Astrocyte of the hippocampus (primary cell): Measurements from ENCODE around the gene CELF4.
"Not testable (repeated sequence)": the region's sequence is repeated elsewhere in the genome, so short reads cannot be mapped to it uniquely, and the experiment has no call there.

Experiments used
- DNase-seq: peaks from one replicate; pipeline ENCODE4 v3.0.0; 2011; ENCODE audit warnings: low read depth, low spot score

The CELF4 gene

DNA sequence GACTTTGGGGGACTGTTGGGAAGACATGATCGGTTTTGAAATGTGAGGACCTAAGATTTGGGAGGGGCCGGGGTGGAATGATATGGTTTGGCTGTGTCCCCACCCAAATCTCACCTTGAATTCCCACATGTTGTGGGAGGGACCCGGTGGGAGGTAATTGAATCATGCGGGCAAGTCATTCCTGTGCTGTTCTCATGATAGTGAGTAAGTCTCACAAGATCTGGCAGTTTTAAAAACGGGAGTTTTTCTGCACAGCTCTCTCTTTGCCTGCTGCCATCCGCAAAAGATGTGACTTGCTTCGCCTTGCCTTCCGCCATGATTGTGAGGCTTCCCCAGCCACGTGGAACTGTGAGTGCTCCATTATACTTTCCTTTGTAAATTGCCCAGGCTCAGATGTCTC lies 207.5 kb downstream of the CELF4 start:
- not testable (repeated sequence) for DNase-seq

DNA sequence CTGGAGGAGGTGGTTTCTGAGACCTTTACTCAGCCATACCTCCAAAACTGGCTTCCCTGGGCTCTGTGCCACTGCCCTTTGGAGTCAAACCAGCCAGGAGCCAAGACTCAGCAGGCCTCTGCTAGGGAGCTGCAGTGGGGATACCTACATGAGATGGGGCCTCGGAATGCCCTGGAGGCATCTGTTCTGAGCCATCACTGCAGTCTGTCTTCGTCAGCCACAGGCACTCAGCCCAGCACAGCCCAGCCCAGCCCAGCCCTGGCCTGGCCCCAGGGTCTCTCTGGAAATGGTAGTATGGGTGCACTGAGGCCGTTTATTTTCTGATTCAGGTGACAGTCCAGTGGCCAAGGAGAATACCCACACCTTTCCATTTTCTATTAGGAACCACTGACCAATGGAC lies 209.8 kb downstream of the CELF4 start:
- no peak for DNase-seq

- no peak for DNase-seq
These were observed 214.5 kb downstream of the CELF4 start for GRCh38 chr18:37351110-37351509.

- DNase-seq, result no peak
These were observed 216.9 kb downstream of the CELF4 start for GRCh38 chr18:37348729-37349128.

DNA sequence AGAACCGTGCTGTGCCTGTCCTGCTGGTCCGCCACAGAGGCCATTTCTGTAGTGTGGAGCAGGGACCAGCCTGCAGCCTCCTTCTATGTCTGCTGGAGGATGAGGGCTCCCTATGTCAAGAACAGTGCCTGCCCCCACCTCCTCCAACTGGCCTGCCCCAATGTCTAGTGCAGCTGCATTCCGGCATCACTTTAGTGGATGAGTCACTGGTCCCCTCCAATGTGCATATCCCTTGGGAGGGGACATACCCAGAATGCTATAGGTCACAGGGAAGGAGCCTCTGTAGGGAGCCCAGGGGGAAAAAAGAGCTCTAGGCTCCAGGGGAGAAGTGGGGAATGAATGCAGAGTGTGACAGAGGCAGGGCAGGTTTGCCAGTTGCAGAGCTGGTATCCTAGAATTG lies 219.6 kb downstream of the CELF4 start:
- DNase-seq, result no peak

DNA sequence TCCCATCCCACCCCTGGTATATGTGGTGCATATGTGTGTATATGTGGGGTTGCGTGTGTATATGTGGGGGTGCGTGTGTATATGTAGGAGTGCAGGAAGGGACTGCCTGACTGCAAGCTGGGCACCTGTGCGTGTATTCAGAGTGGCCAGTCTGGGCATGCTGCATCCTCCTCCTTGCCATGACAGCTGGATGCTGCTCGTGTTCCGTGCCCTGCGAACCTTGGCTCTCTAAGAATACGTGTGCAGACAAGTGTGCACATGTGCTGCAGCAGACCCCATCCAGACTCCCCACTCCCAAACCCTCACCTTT lies 222.1 kb downstream of the CELF4 start:
- DNase-seq, result no peak

DNA sequence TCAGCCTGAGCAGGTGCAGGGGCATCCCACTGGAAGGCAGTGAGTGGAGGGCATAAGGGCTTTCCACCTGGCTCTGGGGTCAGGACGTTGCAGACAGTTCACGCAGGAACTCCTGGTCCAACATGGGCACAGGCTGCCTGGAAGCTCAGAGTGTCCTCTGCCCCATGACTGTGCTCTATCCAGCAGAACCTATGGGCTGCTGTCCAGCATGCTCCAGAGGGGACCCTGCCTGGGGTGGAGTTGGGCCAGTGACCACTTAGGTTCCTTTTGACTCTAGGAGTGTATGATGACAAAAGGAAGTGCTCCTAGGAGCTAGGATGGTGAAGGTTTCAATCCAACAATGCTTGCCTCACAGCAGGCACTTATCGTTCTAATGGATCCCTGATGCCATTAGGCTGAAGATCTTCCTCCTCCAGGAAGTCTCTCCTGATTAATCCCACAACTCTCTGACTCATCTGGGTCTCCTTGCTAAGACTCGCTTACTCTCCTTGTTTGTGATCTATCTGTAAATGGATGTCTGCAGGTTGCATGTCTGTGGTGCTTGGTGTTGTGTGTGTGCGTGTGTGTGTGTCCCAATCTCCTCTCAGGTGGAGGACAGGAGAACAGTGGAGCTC lies 224.0 kb downstream of the CELF4 start:
- DNase-seq, result no peak

DNA sequence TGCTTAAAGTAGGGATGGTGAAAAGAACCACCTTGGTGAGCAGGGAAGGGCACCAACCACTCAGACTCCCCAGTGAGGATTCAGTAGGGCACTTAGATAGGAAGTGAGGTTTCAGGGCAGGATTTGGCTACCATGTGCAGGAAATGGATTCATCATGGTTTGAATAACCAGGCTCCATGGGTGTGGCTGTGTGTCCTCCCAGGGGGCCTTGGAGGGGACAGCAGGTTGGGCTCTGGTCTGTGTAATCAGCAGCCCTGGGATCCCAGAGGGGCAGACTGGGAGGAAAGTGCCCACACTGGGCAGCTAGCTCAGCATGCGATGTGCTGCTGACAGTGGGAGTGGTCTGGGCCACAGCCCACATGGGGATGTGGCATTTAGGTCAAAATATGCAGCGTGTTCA lies 224.6 kb downstream of the CELF4 start:
- no peak for DNase-seq

GRCh38 chr18:37339701-37340215 lies 225.8 kb downstream of the CELF4 start:
- no peak for DNase-seq

GRCh38 chr18:37336568-37337285 lies 228.9 kb downstream of the CELF4 start:
- no peak for DNase-seq

- peak; percentile 59 for DNase-seq
These were observed 230.2 kb downstream of the CELF4 start for GRCh38 chr18:37335409-37335736.

DNA sequence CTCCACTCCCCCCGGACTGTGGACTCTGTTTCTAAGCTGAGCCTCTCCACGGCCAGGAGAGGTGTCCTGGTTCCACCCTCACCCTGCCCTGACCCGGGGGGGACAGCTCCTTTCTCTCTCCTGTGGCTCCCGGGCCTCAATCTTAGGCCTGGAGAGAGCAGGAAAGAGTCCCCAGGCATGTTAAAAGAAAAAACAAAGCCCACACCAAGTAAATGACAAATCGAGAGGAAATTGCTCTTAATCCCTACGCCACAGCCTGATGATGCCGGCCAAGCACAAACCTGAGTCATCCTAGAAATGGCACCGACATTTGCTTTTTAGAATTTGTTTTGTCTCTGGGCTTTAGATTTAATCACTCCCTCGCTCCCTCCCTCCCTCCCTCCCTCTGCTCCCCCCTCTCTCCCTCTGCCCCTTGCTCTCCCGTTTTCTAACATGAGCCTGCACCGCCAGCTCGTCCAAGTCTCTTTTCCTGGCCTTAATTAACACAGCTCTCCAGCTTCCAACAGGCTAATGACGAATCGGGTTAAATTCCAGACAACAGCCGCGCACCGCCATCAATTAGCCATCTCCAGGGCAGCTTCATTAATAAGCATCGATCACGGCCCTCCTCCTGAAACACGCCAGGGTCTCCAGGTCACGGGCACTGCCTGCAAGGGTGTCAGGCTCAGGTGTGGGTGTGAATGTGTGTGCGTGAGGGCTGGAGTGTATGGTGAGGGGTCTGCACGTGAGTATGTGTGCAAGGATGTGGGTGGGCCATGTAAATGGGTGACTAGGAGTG lies 230.8 kb downstream of the CELF4 start:
- peak; percentile 82 for DNase-seq

DNA sequence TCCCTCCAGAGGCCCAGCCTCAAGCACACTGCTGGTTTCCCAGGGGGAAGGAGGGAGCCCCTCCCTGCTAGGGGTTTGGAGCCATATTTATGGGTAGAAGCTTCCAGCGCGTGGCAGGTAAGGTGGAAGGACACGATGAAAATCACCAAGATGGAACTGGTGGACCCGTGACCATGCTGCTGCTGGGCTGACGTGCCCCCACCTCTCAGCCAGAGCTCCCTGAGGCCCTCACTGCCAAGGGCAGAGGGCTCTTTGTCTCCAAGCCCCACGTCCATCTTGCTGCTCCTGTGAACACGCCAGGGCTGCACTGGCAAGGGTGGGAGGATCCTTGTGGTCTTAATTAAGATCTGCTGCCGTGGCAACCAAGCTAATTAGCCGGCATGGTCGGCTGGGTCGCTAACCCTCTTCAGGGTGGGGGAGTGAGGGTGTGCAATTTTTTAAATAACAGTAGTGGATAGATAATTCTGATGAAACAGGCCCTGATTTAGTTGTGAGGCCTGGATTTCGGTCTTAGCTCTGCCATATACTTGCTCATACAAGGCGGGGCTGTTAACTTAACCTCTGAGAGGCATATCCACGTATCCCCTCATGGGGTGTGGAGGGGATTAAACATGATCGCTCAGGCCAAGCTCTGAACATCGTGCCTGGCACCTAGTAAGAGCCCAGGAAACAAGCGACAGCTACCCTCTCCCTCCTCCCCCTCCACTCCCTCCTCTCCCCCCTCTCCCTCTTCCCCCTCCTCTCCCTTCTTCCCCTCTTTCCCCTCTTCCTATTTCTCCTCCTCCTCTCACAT lies 232.8 kb downstream of the CELF4 start:
- no peak for DNase-seq

DNA sequence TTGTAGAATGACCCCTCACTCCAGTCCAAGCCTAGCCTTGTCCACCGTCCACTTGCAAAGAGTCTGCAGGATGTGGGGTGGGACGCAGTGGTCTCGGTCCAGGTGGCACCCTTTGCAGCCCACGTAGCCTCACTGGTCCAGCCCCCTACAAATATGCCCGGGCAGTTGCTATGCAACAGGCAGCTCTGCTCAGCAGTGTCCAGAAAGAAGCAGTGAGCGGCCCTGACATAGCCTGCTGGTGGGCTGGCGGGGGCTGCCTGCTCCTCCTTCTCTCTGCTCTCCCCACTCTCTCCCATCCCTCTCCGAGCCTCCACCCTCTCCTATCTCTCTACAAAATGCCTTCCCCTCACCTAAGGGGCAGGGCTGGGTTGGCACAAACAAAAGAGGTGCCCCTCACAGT lies 233.4 kb downstream of the CELF4 start:
- DNase-seq, result no peak

- no peak for DNase-seq
These were observed 235.4 kb downstream of the CELF4 start for GRCh38 chr18:37330173-37330572.

DNA sequence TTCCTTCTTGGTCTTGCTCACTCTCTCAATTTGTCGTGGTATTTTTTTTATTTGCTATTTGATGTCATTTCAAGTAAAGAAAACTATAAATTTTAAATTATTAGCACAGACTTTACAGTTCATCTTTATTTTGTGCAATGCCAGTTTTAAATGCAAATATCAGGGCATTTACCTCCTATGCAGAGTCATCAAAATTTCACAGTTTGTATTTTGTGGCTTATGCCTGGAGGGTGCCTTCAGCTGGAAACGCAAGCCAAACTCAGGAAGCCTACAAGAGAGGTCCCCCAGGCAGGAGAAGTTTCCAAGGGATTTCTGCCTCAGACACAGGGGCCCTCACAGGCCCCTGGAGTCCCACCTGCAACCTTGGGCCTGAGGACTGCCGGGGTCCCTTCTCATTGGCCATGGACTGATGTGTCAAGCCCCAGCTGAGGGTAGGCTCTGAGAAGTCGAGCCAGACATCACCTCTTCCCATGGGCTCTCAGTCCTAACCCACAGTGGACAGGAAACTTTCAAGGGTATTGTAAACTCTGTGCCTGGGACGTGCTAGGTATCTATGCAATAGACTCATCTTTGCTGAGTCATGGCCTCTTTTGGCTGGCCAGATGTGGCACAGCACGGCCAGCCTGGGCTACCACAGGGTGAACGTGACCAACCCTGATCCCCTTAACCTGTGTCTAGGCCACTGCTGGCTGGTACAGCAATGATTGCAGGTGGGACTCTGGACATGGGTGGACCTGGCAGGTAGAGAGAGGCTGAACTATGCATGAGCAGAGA lies 236.5 kb downstream of the CELF4 start:
- DNase-seq, result no peak

DNA sequence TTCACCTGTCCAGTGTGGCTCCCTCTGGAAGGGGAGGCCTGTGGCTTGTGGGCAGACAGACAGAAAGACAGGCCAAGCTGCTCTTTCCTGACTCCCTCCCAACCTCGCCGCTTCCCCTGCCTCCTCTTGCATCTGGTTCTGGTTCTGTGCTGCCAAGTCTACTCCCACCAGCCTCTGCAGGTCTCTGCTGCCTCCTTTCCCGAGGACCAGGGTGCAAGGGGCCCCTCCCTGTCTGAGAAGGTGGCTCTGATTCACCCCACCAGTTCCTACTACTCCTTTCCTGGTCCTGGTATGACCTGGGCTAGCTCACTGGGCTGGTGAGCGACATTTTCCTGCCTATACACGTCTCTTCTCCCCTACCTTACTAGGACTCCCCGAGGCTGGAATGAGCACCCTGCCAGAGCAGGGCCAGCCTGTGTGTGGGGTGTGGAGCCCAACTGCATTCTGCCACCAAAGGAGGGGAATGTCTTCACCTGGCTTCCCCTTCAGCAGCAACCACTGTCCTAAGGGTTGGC lies 238.5 kb downstream of the CELF4 start:
- no peak for DNase-seq

DNA sequence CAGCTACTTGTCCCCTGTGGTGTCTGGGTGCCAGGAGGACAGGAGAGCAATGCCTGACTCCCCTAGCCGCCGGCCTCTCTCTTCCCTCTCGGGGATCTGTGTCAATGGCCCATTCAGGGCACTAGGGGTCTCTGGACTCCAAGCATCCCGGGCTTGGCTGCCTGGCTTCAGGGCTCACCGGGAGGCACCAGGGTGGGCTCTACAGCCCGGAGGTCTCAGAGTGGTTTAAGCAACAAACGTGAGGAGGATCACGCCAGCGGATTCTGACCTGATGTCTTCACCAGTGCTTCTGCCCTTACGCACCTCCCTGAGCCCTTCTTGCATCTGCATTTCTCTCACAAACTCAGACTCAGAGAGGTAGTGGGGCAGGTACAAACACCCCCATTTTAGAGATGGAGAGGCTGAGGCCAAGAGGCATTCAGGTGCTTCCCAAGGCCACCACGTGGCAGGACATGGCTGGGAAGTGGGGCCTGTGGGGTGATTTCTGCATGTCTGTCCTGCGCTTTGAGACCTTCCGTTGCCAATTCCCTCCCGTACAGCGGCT lies 243.0 kb downstream of the CELF4 start:
- DNase-seq, result peak; percentile 75

DNA sequence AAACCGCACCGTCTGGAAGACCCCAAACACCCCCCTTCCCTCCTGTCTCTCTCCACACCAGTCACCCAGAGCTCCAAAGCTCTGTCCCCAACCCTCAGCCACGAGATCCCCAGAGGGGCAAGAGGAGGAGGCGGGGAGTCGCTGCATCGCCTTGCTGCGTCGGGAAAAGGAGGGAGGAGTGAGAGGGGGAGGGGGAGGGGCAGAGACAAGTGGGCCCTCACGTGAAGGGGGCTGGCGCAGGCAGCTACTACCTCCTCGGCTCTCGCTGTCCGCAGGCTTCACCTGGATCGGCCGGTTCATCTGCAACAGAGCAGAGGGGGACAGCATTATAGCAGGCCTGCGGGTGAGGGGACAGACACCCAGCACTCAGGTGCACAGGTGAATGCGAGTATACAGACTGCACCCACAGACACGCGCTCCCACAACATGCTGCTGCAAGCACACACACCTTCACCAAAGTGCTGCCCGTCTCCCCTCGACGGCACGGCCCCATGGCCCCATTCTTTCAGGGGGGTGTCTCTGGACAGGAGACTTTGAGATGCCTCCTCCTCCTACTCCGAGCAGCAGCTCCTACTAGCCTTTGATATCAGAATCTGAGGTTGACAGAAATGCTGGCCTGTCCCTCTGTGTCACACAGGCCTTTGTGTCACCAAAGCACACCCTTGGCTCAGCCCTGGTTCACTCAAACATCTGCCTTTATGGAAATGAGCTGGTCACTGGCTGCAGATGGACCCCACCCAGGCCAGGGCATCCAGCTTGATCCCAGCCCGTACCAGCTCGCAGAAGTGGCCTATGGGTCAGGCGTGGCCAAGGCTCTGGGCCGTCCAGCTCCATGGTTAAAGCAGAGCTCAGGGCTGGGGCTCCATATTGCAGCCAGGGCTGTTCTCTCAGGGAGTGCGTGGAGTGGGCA lies 243.8 kb downstream of the CELF4 start:
- DNase-seq, result no peak

DNA sequence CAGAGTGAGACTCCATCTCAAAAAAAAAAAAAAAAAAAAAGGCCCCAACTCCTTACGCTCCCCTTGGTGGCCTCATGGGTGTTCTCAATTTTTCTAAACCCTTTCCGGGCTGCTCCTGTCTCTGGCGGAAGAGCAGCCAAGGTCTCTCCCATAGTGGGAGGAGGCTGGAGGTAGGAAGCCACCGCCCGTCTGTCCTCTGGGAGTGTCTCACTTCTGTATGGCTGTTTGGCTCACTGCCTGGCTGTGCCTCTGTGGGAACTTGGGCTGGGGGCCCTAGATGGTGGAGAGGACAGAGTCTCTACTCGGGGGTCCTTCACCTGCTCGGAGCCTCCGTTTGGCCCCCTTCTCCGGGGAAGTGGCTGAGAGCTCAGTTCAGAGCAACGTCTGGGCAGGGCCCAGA lies 245.3 kb downstream of the CELF4 start:
- DNase-seq, result no peak
